NCI-H460 (cell line): ENCODE measurements around the gene CDCP1. TPM values are rescaled to one million over a fixed set of nuclear protein-coding genes. Genes with fewer than 3 reads are reported as not detected.
"Not testable (repeated sequence)": the region's sequence is repeated elsewhere in the genome, so short reads cannot be mapped to it uniquely, and the experiment has no call there.

Experiments
- DNase-seq: peaks from one replicate; pipeline ENCODE4 v3.0.0-alpha.2; 2016; ENCODE audit warnings: low read depth; ENCODE audit errors: extremely low read depth
- total RNA-seq: library from RNA; depleted of rRNA; stranded (reverse); fragments of >200 nt; shearing (Covaris generic); gene quantifications from 2 replicates; pipeline ENCODE4 v1.2.3, GENCODE V29; 2014

CDCP1 gene
- total RNA-seq, 1 experiment from 2014 or later = 47.7 TPM

- DNase-seq = no peak
Observed at GRCh38 chr3:45174234-45174633, 28.1 kb upstream of the CDCP1 start.

DNA sequence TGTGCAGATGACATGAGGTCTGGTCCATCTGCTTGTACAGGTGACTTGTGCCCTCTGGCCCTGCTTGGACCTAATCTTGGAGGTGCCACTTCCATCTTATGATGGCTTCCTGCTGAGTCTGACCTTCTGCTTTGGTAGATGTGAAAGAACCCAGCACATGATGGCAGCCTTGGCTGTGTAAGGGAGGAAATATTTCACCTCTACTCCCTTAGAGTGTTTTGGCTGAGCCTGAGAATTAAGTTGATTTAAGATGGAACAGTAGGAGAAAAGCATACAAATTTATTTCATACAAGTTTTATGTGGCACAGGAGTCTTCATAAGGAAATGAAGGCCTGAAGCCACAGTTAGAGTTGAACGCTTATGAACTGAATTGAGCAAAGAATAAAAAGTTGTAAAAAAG lies 27.6 kb upstream of the CDCP1 start:
- no peak for DNase-seq

DNA sequence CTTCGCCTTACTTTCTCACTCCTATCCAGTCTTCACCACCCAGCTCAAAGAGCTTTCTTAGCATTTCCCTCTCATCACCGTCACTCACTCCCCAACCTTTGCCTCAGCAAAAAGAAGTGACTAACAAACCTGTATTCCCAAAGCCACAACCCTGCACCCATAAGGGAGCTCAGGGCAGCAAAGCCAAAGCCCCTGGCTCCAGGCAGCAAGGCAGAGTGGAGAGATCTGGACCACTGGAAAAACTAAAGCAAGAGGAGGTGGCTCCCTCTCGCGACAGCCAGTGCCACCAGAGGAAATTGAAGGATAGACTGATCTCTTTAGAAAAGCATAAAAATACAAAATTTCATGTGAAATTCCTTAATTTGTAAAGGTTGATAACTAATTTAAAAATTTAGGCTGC lies 25.1 kb upstream of the CDCP1 start:
- no peak for DNase-seq

DNA sequence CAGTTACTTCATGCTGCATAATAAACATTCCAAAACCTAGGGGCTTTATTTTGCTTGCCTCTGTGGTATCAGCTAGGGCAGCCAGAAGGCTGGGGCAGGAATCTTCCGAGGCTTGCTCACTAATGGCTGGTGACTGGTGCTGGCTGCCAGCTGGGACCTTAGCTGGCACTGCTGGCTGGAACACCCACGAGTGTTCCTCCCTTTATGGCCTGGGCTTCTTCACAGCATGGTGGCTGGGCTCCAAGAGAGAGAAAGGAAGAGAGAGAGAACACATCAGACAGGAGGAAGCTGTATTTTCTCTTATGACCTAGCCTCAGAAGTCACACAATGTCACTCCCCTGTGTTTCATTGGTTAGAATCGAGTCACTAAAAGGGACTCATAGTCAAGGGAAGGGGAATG lies 23.9 kb upstream of the CDCP1 start:
- no peak for DNase-seq

- no peak for DNase-seq
Observed at GRCh38 chr3:45169125-45169904, 23.1 kb upstream of the CDCP1 start.

- DNase-seq = no peak
Observed at GRCh38 chr3:45168451-45168850, 22.3 kb upstream of the CDCP1 start.

- DNase-seq = peak; percentile 93
Observed at GRCh38 chr3:45167011-45167911, 21.1 kb upstream of the CDCP1 start.

- no peak for DNase-seq
Observed at GRCh38 chr3:45166321-45166879, 20.2 kb upstream of the CDCP1 start.

DNA sequence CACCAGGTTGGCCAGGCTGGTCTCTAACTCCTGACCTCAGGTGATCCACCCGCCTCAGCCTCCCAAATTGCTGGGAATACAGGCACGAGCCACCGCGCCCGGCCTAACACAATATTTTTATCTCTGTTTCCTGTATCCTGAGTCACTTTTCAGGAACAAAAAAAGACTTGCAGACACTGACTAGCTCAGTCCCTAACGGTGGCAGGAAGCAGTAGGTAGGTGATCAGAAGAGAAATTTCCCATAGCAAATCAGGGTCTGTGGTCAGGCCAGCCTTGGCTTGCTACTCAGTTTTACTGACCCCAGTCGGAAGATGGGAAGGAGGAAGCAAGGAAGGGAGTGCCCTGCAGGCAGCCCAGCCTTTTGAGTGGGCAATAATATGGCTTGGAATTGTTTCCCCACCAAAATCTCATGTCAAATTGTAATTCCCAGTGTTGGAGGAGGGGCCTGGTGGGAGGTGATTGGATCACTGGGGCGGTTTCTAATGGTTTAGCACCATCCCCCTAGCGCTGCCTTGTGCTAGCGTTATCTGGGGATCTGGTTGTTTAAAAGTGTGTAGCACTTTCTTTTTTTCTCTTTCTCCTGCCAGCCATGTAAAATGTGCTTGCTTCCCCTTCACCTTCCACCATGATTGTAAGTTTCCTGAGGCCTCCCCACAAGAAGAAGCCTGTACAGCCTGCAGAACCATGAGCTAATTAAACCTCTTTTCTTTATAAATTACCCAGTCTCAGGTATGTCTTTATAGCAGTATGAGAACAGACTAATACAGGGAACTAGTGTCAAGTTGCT lies 19.5 kb upstream of the CDCP1 start:
- no peak for DNase-seq

DNA sequence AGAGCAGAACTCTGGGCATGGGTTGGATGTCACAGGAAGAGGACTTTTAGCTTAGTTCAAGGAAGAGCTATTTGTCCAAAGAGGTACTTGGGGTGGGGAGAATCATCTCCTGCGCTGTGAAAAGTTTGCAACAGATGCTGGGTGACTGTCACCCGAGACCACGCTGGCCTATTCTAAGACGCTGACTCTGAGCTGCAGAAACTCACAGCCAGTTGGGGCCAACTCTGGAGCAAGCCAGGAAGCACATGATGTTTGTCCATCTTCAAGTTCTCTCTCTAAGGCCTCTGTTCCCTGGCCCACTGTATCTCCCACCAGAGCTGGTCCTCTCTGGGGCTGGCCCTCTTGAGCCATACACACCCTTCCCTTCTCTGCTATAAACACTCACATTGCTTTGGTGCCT lies 17.9 kb upstream of the CDCP1 start:
- no peak for DNase-seq

- no peak for DNase-seq
Observed at GRCh38 chr3:45163481-45163880, 17.3 kb upstream of the CDCP1 start.

- no peak for DNase-seq
Observed at GRCh38 chr3:45154641-45155147, 8.5 kb upstream of the CDCP1 start.

DNA sequence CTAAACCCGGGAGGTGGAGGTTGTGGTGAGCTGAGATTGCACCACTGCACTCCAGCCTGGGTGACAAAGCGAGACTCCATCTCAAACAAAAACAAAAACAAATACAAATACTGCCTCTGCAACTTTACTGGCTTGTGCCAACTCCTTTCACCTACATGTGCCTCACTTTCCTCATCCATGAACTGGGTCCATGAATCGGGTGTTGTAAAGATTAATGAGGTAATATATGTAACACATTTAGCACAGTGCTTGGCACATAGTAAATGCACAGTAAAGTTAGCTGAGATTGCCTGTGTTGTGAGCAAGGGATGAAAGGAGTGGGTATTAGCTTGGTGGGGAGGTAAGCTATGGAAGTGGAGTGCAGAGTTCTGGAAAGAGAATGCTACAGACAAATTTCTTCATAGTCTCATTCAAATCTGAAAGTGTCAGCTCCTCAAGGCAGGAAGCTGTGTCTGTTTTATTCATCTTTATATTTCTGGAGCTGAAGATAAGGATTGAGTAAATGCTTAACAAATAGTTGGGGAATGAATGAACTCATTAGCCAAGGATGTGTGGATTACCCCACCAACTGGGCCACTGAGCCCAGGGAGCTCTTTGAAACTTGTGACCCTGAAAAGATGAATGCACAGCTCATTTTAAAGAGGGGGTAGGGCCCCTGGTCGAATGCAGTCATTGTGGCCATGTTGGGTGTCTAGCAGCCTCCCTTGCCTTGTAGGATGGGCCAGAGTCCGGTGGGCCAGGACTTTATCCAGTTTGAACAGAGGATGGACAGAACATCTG lies 7.7 kb upstream of the CDCP1 start:
- DNase-seq = no peak

DNA sequence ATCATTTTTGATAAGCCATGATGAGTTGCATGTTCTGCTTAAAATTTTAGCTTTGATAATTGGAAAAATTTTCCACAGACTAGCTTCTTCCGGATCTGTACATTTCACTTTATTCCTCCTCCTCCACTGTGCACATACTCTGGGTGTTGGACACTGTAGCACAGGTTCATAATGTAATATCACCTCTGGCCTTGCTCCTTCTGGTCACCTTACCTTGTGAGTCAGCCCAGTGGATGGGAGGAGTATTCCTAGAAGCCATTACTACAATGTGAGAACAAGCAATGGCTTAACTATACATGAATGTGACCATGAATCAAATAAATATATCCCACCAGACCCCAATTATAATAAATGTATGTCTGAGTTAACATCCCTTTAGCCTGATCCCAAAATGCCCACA lies 6.1 kb upstream of the CDCP1 start:
- DNase-seq = no peak

DNA sequence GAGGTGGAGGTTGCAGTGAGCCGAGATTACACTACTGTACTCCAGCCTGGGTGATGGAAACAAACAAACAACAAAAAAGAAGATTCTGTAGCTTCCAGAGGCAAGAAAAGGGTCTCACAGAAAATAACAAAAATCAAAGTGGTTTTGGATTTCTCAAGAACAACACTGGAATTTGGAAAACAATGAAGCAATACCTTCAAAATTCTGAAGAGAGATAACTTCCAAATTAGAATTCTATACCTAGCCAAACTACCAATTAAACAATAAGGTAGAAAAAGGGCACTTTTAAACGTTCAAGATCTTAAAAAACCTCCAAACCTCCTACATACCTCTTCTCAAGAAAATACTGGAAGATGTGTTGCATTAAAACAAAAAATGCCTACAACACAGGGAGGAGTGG lies 4.9 kb upstream of the CDCP1 start:
- no peak for DNase-seq

DNA sequence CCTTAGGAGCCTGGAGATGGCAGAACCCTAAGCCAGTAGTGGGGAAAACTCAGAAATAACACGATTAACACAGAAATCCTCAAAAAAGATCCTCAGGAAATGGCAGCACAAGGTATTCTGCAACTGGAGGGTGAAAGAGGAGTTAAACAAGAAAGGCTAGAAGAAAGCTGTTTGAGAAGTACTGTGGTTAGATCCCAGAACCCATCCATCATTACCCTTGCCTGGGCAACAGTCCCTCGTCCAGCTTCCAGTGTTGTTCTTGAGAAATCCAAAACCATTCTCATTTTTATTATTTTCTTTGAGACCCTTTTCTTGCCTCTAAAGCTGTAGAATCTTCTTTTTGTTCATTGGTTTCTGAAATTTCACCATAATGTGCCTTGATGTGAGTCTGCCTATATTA lies 2.7 kb upstream of the CDCP1 start:
- no peak for DNase-seq

GRCh38 chr3:45145223-45145622 lies 955 bp downstream of the CDCP1 start:
- DNase-seq = no peak

- no peak for DNase-seq
Observed at GRCh38 chr3:45143673-45144671, 2.2 kb downstream of the CDCP1 start.

DNA sequence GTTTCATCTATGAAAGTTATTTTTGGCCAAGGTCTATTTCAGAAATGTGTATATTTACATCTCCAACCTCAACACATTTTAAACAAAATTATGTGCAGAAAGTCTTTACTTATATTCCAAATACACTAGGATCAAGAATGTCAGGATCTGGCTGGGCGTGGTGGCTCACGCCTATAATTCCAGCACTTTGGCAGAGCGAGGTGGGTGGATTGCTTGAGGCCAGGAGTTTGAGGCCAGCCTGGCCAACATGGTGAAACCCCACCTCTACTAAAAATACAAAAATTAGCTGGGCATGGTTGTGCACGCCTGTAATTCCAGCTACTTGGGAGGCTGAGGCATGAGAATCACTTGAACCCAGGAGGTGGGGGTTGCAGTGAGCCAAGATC lies 5.4 kb downstream of the CDCP1 start:
- not testable (repeated sequence) for DNase-seq
